ENCODE results near the gene ANKEF1.
"Not testable (repeated sequence)": the region's sequence is repeated elsewhere in the genome, so short reads cannot be mapped to it uniquely, and the experiment has no call there.

Gene ANKEF1

DNA sequence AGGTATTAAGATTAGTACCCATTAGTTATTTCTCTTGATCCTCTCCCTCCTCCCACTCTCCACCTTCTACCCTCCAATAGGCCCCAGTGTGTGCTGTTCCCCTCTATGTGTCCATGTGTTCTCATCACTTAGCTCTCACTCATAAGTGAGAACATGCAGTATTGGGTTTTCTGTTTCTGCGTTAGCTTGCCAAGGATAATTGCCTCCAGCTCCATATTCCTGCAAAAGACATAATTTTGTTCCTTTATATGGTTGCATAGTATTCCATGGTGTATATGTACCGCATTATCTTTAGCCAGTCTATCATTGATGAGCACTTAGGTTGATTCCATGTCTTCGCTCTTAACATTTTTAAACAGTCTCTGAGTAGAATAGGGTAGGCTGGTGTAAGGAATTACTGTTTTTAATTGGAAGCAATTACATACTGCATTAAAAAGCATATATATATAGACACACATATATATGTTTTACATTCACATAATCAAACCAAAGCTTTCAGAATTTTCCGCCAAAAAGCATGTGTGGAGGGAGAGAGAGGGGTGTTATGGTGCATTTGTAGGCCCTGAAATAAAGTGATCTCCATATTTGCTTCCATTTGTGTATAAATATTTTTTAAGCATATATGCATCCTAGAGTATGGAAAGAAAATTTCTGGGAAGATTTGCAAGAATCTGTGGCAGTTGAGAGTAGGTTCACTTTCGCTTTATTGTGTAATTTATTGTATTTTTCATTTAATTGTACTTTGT is 709 bp upstream of the ANKEF1 start:
- DNase-seq: no peak

DNA sequence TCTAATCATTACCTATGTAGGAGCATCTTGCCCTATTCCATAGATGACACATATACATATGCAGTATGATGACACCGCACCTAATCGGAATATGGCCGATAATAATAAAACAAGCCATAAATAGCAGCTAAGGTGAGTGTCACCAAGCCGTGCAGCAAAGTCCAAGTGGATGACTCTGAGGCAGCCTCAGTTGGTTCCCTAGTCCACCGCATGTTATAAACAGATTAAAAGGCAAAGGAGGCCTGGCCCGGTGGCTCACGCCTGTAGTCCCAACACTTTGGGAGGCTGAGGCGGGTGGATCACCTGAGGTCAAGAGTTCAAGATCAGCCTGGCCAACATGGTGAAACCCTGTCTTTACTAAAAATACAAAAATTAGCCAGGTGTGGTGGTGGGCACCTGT is 1.5 kb downstream of the ANKEF1 start:
- DNase-seq: not testable (repeated sequence)

DNA sequence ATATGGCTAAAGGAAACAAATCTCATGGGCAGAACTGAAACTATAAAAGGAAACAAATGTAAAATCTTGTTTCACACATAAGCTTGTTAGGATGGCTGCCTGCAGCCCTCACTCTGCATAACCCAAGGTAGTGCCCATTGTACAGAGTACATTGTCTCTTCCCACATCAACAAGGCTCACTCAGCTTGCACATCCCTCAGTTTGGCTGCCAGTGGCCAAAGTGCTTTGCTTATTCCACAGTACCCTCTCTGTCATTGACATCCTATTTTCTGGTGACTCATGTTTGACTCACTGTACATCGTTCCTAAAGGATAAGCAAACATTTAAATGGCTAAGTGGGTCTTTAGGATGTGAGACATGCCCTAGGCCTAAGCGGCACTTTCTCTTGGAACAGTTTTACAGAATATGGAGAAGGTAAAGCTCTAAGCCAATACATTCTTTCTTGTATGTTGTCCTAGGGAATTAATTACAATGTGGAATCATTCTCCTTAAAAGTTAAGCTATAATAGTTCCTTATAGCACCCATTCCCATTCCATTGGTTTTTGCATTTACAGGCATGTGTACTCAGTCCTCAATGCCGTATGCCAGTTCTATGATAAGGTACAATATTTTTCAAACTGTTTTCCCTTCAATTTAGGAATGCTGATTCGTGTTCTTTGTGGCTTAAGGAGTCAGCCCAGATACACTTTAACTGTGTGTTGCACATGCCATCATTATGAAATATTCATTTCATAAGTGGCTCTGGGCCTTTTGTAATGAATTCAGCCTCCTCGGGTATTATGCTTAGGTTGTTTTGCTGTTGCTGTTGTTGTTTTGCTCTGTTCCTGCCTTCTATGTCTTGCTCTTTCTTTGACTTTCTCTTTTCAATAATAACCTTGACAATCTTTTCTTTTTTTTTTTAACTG is 5.5 kb downstream of the ANKEF1 start:
- DNase-seq: peak; percentile 73

DNA sequence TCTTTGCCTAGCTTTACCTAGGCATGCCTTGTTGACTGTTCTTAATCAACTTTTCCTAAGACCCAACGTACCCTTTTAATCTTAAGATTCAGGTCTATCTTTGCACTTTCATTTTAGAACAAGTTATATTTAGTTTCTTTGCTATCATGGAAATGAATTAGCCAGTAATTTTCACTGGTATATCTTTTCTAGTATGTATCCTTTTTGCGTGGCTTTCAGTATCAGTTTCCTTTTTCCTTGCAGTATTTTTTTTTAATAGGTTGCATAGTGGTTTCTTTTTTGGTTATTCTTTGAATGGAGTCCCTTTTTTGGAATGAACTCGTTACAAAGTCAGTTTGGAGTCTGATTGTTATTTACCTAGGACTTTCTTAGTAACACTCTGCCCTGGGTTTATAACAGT is 7.3 kb downstream of the ANKEF1 start:
- no peak for DNase-seq

DNA sequence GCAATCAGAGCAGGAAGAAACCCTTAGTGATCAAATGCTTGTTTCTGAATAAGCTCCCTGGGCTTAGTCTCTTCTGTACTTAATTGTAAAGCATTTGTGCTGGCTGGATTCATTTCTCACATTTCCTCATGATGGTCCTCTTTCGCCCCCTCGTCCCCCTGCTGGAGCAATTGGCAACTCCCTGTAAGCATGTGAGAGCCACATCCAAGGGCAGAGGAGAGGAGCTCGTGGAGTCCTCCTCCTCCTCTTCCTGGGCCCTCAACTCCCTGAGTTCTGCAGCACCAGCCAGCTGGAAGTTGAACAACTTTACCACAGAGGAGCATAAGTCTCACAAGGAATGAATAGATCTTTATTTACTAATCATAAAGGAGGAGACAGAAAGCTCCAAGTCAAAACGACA is 12.6 kb downstream of the ANKEF1 start:
- DNase-seq: peak; percentile 29

DNA sequence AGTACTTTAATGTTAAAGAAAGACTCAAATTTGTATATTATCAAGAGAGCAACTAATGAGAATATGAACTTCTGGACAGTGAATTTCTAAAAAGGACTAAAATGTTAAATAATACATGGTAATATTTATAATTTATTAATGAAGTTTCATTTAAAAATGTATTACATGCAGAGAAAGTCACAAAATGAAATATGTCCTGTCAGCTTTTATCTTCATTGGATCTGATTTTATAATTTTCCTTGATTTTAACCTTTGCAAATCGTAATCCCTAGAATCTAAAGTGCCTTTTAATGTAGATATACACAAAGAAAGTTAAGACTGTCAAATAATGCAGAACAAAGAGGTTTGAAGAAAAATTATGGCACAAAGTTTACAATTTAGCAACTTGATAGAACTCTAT is 16.4 kb downstream of the ANKEF1 start:
- DNase-seq: no peak

DNA sequence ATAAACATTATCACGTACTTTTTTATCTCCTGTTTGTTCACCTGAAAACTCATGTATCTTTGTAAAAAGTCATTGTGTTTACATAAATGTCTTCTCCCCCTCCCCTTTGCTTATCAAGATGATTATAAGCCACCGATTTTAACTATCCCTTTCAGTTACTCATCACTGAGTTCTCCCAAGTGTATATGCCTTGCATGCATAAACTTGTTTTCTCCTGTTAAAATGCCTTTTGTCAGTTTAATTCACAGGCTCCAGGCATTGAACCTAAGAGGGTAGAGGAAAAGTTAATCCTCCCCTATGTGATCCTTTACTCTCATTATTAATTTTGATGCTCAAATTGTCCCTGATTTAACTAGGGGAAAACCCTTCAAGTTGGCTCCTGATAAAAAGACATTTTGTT is 24.2 kb downstream of the ANKEF1 start:
- DNase-seq: no peak

DNA sequence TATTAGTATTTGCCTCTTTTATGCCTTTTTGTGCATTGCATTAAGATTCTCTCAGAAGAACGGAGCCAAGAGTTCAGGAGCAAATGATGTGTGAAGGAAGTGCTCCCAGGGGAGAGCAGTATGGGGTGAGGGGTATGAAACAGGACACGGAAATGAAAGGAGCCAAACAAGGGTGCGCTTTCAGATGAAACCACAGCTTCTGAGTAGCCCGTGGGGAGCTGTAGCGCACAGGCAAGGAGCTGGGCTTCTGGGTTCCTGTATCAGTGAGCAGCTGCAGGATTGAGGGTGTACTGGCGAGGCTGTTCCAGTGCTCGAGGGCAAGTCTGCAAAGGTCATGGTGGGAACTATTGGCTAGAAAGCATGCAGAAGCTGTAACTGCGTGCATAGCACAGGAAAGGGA is 25.4 kb downstream of the ANKEF1 start:
- DNase-seq: no peak

DNA sequence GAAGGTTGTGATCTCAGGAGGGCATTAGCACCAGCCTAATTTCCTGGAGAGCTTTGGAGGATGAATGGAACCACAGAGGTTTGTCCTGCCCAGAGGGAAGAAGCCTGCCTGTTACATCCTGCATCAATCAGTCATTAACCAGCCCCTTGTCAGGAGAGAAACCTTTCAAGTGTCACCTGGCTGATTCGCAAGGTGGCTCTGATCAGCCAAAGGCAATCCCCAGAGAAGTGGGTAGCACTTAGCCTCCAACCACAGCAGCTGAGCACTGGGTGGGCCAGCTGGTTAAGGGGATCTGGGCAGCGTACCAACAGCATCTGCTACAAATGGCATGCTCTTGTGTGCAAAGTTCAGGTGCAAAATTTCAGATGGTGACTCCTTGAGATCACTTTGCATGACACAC is 26.9 kb downstream of the ANKEF1 start:
- DNase-seq: no peak

DNA sequence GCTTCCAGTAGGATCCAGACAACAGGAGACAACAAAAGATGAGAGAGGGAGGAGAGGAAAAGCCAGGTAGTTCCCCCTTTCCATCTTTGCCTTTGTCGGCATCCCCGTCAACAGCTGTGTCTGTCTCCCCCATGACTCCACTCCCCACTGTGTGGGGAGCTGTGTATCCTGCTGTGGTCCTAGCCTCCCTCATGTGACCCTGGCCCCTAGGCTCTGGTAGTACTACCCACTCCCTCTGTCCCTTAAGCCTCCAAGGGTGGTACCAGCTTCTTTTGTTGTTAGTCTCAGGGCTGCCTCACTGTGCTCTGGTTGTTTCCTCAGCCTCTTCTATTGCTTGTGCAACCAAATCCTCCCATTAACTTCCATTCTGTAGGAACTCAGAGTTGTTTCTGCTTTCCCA is 28.7 kb downstream of the ANKEF1 start:
- no peak for DNase-seq

DNA sequence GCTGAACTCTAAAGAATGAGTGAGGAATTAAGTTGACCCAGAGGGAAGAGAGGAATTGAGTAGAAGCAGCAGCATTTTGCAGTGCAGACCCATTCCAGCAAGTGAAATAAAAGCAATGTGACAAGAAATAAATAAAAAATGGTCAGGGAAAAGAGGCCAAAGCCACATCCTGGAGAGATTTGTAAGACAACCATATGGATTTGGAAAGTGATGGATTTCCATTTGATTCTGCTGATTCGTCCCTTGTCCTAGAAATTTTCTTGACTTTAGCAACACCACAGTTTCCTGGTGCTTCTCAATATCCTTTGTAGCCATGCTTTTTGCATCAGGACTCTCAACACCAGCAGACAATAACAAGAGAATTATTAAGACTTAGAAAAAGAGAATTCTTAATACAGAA is 29.8 kb downstream of the ANKEF1 start:
- peak; percentile 82 for DNase-seq

DNA sequence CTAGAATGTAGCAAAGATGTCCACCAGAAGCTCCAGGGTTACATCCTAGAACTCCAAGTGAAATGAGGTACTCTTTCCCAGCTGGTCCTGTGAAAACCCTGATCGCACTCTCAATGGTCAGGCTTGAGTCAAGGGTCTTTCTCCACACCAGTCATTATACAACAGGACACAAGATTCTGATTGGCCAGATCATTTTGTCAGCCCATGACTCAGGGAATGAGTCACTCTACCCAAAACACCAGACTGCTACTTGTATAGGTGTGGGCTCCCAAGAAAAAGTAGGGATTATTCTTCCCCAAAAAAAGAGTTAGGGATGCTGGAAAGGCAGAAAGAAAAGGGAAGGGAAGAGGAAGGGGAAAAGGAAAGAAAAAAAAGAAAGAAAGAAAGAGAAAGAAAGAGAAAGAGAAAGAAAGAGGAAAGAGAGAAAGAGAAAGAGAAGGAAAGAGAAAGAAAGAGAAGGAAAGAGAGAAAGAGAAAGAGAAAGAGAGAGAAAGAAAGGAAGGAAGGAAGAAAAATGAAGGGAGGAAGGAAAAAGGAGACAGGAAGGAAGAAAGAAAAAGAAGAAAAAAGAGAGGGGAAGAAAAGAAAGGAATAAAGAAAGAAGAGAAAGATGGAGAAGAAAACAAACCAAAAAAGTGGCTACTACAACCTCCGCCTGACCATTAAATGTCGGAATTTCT is 30.5 kb downstream of the ANKEF1 start:
- DNase-seq: peak; percentile 21

DNA sequence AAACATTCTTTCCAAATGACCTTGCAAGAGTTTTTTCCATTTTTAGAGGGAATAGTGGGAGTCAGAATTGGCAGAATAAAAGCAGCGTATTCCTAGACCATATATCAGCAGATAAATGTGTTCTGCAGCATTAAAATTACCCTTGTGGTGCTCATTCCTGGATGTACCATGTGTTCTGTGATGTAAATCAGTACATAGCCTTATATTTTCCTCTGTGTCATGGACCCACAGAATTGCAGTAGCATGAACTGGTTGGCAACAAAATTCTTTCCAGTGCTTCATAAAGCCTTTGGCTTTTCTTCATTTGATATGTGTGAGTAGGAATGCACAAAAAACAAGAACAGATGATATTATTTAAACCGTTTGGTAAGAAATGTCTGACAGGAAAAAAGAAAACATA is 32.5 kb downstream of the ANKEF1 start:
- DNase-seq: peak; percentile 93

DNA sequence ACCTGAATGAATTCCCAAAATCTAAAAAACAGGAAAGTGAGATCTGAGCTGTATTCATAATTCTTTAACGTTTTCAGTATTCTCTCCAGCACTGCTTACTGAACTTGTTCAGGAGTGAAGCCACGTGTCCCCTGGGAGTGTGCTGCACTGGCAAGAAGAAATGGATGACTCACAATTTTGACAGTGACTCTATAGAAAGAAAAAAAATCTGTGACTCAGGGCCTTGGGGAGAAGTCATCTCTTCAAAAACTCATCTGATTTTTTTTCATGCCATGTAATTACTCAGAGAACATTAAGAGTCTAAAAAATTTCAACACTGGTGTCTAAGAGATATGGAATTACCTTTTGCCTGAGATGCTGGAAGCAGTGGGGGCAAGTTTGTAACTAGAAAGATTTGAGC is 39.7 kb downstream of the ANKEF1 start:
- DNase-seq: peak; percentile 95

DNA sequence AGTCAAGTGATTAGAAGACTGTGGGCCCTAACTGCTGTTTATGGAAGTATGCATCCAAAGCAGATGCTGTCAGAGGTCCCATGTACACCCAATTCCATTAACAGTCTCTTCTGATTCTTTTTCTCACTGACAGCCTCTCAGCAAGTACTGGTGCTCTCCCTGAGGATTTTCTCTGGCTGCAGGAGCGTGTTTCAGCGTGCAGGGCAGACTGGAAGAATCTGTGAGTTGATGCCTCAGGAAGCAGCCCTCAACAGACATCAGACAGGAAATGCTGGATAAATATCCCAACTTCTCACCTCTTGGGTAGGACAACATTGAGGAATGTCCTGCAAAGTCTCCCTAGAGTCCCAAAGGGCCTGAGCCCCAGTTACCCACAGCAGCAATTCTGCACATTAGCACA is 40.8 kb downstream of the ANKEF1 start:
- no peak for DNase-seq

DNA sequence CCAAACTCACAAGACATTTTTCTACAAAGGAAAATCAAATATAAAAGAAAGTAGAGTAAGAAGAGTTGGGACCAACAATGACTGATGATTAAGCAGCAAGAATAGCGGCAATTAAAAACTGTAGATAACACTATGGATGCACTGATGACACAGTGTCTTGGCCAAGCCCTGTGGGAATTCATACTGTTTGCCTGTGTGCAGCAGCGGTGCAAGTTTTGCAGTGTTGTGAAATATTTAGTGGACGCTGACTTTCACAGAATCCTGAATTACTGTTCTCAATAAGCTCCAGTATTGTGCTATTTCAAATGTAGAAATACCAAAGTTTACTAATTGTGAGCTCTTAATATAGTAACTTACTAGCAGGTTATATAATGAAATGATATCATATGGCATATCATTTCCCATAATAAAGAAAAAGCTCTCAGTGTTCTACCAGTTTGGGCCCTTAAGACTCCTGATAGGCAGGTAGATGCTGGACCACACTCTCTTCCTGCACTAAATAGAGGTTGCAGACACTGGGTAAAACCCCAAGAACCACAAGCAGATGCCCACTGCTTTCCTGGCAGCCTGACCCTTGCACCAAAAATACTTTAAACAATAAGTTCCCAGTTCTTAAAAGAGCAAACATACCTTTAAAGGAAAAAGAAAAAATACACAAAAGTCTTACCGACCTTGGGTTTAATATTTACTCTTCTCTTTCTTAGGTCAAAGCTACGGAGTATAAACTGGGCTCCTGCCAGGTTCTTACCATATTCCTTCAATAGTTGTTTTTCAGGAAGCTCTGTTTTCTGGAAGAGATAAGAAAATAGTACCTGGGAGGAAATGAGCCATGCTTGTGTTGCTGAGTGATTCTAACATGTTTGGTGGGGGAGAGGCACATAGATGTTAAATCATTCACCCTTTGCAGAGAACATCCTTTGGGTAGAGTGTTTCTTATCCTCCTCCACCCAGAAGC is 41.6 kb downstream of the ANKEF1 start:
- no peak for DNase-seq

DNA sequence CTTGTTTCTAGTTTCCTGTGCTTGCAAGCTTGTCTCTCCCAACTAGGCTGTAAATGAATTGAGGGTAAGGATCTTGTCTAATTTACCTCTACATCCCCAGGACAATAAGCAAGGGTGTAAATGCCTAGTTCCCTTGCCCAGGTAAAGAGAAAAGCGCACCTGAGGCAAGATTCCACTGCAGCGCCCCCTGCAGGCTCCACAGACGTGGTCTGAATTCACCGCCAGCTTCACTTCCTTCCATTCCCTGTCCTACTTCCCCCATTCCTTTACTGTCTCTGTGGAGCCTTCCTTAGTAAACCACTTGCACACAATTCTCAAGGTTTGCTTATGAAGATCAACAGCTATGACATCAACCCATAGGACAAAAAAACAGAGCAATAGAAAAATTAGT is 42.3 kb downstream of the ANKEF1 start:
- DNase-seq: no peak

DNA sequence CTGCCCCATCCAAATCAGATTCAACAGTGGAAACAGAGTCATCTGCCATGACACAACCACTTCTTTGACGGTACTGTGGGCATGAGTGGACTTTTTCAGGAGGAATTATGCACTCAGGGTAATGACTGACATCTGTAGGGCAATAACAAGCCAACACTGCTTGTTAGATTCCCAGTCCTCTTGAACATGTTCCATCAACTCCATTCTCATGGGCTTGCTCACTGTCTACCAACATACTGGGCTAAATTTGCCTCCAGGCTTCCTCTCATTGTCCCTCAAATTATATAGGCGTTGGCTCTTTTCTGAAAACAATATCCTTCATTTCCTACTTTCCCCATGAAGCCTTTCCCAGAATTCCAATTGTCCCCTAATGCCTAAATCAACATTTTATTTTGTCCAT is 43.1 kb downstream of the ANKEF1 start:
- no peak for DNase-seq

DNA sequence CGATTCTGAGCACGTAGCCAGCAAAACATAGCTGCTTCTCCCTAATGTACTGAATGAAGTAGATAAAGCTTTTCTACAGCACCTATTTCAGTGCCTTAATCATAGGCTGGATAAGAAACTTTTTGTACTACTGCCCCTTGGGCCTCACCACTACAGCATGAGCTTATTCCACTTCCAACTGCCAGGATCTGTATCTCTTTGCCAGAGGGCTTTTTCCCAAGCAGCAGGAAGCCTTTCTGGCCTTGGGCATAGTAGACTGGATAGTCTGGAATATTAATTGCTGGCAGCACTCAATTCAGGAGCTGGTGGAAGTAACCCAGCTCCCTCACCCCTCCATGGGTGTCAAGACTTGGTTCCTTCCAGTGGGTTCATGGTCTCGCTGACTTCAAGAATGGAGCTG is 43.6 kb downstream of the ANKEF1 start:
- no peak for DNase-seq

DNA sequence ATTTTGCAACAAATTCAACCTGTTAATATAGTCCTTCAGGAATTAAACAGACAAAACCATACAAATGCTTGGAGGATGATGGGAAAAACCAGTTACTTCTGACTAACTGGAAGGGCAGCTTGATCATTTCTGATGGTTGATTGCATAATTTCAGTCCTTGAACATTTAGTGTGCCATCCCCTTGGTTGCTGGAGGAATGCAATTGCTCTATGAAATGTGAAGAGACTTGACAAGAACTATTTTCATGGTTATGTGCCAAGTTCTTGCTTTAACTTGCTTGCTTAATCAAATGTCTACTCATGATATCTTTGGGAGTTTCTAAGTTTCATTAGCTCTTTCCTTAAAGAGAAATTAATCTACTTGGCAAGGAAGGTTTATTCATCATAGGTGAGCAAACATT is 45.2 kb downstream of the ANKEF1 start:
- peak; percentile 91 for DNase-seq

DNA sequence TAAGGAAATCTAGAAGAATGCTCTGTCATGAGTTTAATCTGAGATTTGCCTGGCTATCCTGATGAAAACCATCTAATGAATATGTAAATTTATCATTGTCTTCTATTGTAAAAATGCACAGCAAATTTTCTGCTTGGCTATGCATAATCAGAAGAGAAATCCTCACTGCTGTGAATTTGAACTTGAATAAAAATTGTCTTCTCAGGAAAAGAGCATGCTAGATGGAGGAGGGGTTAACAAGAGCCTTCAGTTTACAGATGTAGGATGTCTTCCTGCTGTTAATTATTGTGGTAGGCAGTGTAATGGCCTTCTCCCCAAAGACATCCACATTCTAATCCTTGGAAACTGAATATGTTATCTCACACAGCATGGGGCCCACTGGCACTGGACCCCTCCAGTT is 45.8 kb downstream of the ANKEF1 start:
- no peak for DNase-seq

DNA sequence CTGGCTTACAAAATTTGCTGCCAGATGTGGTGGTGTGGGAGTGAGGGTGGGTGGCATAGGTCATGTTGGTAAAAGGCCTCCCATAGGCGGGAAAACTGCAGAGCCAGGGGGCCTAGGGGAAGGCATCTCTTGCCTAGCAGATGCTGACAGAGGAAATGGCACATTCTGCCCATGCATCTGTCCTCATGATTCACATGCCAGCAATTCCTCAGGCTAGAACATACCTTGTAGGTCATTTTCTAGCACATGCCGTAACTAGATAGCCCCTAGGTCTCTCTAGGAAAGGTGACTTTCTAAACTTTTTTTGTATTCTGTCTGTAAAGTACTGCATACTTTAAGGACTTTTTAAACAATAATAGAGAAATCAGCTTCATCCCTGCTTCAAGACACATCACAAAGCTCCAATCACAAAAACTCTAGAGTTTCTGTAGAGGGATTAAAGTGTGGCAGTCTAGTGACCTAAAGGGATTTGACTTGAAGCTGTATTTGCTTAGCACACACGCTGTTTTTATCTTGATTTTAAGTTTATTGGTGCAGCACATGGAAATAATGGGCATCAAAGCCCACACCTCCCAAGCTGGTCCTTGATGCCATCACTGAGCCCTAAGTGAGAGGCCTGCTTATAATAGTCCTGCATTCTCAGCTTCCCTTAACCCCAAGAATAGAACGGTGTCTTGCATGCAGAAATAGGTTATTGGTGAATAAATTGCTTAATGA is 55.2 kb downstream of the ANKEF1 start:
- DNase-seq: no peak
